ENCODE measurements around the gene ADAMTSL2.

GRCh38 chr9:133581513-133582343 is 47.2 kb downstream of the ADAMTSL2 start:
- TF ChIP-seq CTCF (conservative IDR thresholded peaks at IDR 0.05) (no peak), ZFX (IDR thresholded peaks at IDR 0.05) (no peak)
